GM21381 (cell line): Measurements from ENCODE around the gene RHOJ.

ENCODE experiments used
- ATAC-seq: cut with Tn5 transposase; IDR thresholded peaks from one replicate; pipeline ENCODE4 v1.9.1; 2021; ENCODE audit warnings: mild to moderate bottlenecking, moderate library complexity; ENCODE audit not compliant: unreplicated experiment

Gene RHOJ

DNA sequence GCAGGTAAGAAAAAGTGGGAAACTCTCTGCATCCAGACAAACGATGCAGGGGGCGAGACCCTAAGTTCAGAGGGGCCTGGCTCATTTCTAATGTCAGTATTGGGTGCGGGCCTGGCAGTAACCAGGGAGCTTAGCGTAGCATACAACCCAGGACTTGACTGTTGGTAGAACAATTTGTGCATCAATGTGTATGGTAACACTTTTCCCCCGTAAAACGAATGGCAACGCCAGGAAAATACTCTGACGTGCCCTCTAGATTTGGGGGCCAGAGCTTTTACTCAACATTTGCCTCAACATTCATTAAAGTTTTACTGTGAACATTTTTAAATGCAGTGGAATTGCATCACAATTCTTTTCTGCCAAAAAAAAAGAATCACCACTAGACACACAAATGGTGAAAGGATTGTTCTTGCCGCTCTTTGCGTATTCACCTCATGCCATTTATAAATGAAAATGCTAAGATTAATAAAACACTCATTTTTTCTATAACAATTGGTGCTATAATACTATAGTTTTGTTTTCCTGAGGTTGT is 867 bp downstream of the RHOJ start:
- no peak for ATAC-seq

DNA sequence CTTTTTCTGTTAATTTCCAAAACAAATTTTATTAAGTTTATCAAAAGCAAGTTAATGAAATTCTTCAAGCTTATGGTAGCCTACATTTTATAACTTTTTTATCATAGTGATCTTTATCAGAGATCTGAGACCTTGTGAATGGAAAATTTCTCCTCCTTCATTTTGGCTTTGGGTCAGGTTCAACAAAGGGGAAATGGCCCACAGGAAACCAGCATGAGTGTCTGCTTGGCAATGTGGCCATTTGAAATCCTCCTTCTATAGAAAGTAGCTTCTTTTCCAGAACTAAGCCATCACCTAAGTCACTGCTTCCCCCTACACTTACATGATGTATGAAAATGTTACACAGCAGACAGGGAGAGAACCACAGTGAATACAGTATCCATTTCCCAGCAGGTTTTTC is 1.6 kb downstream of the RHOJ start:
- no peak for ATAC-seq

DNA sequence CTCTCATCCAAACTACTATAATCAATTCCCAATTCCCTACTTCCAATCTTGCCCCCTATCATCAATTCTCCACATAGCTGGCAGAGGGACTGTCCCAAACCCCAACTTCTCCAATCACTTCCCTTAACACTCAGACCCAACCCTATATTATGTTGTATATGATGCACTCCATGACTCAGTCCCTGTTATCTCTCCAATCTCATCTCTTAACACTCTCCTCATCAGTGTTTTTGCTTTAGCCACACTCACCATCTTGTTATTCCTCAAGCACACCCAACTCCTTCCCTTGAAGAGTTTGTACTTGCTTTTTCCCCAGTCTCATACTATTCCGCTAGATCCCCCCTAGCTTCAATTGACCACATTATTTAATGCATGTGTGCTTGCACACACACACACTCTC is 4.9 kb downstream of the RHOJ start:
- no peak for ATAC-seq

DNA sequence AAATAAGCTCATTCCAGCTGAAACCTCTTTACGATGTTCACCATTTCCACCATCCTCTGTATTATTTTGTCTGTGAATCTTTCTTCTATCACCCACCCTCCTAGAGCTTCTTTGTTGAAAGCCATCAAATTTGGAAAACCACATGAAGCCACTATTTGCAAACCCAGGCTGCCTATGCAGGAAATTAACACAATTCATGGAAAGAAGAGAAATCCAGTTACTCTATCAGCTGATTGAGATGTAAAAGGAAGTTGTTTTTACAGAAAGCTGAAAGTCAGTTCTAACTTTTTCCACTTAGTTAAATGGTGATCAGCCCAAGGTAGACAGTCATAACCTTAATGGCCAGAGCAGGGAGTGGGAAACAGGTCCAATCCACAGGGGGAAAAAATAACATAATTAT is 6.6 kb downstream of the RHOJ start:
- ATAC-seq, result no peak

DNA sequence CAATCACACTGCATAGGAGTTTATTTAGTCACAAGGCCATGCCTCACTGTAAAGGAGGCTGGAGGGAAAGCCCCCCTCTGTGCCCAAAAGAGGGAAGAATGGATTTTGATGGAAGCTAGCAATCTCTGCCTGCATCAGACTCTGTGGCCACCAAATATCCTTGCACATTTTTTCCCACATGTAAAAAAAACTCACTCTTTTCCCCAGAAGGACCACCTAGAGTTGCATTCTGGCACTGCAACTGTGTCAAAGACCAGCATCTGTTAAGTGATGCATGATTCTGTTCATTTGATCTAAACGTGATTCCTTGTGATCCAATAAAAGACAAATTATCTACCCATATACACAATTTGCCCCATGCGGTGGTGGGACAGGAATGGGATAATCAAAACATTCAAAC is 8.0 kb downstream of the RHOJ start:
- ATAC-seq, result no peak

DNA sequence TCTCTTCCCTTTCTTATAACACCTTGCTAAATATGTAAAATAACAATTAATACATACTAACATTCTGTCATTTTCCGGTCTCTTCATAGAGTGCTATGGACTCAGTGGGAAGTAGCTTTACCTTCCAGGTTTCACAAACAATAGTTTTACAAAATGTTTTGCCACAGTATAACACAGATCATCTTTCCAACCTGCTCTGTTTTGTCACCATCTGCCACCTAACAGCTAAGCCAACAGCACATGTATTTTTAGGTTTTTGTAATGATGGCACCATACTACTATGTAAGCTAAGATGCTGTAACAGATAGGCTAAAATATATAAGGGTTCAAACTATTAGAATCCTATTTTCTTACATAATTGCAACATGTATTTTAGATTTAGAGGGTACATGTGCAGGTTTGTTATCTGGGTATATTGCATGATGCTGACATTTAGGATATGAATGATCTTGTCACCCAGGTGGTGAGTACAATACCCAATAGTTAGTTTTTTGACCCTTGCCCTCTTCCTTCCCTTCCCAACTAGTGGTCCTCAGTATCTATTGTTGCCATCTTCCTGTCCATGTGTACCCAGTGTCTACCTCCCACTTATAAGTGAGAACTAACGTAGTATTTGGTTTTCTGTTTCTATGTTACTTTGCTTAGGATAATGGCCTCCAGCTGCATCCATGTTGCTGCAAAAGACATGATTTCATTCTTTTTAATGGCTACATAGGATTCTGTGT is 8.7 kb downstream of the RHOJ start:
- no peak for ATAC-seq

DNA sequence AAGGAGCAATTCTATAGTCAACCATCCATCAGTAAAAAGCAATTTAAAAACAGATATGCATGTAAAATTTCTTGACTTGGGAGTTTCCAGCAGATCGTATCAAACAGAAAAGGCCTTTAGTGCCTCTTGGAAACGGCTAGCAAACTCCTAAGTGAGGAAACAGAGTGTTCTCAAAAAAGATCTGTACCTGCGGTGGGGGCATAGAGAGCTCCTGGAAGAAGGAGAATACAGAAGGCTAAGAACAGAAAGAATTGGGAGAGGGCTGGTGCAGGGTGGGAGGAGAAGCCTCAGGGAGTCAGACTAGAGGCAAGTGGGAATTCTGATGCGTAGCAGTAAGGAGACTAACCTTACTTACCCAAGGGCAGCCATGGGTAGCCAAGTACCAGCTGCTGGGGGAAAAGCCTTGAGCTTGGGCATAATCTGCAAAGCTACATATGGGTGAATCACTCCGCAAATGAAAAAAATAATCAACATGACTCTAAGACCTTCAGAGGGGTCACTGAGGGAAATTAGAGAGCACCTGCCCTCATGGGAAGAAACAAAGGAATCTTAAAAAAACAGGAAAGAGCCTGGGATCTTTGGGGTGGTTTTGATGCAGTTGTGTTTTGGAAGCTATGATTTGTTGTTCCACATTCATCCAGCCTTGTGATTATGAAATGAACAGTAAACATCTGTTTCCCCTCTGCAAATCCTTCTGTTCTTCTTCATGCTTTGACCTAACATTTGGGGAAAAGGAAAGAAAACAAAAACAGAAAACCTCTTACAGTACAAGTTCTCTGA is 10.4 kb downstream of the RHOJ start:
- no peak for ATAC-seq

DNA sequence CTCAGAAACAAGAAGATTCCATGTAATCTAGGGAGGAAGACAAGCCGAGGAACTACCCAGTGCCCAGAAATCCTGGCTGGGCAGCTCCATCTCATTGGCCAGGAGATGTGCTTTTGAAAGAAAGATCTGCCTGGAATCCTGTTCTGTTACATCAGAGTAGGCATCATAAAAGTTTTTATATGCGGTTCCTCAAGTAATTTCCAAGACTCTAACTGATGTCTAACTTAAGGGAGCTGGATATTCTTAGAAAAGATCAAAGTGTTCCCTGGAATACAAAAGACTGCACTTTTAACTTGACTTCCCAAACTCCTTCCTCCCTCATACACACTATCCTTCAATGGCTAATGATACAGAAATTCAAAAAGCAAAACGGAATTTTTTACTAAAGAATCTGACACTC is 16.3 kb downstream of the RHOJ start:
- no peak for ATAC-seq

DNA sequence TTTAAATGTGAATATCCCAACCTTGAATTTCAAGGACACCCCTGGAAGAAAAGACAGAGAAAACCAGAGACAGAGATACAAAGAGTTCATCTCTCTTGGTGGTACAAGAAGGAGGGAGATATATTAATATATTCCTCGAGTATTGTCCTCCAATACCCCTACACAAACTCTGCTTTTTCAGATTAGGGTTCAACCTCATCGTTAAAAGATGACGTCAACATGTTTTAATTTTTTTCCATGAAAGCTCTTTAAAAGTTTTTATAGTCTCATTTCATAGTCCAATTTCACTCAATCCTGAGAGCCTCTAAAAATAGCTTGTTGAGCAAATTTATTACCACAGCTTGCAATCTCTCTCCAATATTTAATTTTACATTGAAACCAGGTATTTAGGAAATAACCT is 19.4 kb downstream of the RHOJ start:
- ATAC-seq, result no peak

DNA sequence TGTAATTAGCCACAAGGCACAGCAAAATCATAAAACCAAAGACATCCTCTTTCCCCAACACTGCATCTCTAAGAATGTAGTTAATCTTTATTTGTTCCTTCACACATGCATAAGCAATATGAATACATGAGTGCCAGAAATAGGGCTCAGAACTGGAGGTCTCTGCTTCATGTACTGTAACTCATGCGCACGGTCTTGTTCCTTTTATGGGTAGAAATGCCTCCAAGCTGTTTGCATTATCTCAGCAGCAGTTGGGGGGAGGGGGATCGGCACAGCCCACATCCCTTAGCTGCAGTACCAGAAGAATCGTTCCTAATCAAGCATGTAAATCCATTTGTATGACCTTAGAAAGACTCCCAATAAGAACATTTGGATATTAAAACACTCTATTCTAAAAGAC is 20.0 kb downstream of the RHOJ start:
- no peak for ATAC-seq

DNA sequence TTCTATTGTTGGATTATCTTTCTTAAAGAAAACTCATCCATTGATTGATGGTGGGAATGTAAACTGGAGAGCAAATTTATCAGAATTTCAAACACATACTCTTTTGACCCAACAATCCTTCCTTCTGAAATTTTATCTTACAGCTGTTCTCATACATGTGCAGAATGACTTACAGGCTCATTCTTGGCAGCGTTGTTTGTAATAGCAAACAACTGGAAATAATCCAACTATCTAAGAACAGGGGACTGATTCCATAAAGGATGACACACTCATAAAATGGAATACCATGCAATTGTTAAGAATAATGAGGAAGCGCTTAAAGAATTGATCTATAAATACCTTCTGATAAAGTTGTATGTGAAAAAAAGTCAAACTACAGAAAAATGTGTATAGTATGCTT is 24.0 kb downstream of the RHOJ start:
- ATAC-seq, result no peak

DNA sequence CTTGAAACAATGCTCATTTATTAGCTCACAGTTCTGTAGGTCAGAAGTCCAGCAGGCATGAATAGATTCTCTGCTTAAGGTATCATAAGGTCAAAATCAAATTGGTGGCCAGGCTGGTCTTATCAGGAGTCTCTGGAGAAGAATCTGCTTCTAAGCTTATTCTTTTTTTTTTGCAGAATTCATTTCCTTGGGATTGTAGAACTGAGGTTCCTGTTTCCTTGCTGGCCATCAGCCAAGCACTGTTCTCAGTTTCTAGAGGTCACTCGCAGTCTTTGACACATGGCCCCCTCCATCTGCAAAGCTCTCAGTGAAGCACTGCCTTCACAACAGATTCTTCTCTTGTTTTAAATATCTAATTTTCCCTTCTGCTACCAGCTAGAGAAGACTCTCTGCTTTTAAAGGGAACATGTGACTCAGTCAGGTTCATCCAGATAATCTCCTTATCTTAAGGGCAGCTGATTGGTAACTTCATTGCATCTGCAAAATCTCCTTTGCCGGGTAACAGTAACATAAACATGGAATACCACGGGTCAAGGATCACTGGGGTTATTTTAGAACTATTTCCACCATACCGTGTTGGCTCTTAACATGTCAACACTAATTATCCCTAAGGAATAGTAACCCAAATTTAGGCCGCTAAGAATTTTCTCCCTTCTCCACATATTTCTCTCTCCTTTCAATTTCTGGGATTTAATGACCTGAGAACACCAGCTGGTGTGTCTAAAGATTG is 25.3 kb downstream of the RHOJ start:
- ATAC-seq, result no peak

DNA sequence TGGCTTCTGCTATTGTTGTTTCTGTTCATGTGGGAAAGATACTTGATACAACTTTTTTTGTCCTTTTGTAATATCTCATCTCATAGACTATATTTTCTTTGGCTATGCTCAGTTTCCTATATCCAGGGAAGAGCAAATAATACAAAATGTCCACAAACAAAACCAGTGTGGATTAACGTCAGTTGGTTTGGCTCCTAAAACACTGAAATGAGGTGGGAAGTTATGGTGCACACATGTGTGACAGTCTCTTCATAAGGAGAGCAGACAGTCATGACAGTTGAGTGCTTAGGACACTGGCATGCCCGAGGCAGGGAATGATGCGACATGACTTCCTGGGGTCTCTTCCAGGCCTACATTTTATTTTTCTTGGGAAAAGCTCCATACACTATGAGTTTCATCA is 27.5 kb downstream of the RHOJ start:
- no peak for ATAC-seq

DNA sequence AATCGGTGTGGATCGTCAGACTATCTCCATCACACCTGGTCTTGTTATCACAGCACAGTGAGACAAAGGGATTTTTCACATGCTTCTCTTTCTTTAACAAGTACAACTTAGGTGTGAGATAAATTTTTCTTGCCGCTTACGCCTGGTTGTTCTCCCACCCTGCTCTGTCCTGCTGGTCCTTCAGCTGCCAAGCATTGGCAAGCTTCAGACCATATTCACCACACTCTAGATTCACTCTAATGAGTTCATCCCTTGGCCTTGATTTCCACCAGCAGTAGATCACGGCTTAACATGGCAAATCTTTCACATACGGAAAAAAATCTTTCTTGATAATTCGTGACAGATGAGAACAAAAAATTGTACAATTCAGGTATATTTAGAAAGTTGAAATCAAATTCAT is 33.5 kb downstream of the RHOJ start:
- no peak for ATAC-seq

DNA sequence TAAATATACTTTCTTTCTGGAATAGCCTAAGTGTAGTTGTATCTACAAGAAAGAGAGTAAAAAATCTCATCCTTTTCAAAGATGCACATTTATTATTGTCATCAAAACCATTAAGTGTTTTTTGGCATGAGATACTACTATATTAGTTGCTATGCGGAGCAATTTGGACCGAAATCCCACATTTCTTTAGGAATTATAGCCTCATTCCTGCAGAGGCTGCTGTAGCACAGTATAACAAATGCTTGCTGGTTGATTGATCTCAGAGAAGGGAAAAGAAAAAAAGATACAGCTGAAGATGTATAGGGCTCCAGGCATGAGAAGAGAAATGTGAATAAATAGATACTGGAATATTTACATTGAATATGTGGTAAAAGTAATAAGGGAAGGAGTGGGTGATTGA is 36.0 kb downstream of the RHOJ start:
- ATAC-seq, result no peak

DNA sequence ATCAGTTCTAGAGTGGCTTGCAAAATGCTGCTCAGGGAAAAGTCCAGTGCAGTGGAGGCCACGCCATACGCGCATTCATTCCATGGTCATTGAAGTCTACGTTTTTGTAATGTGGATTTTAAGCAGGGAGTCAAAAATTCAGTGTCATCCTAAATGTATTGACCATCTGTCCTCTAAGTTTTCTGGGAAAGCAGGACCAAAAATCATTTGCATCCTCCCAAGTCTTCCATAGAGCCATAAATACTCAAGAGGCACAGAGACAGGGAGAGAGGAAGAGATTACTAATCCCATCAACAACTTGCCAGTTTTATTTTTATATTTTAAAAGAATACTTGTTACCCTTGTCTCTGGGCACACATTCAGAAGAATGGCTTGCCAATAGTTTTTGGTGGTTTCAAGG is 36.9 kb downstream of the RHOJ start:
- no peak for ATAC-seq

DNA sequence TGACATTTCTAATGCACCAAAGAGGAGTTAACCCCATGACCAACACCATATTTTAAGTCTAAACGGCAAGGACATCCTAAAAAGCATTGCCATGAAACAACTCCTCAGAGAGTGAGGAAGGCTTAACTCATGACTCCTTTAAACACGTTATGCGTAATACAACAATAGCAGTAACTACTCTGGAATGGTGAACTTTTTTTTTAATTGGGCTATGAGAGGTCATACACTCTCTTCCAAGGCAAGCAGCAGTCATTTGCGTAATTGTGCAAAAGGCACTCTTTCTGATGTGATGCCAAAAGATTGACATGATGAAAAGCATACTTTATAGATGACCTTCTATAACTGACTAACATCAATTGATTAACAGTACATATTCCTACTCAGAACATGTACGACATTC is 39.4 kb downstream of the RHOJ start:
- ATAC-seq, result no peak

DNA sequence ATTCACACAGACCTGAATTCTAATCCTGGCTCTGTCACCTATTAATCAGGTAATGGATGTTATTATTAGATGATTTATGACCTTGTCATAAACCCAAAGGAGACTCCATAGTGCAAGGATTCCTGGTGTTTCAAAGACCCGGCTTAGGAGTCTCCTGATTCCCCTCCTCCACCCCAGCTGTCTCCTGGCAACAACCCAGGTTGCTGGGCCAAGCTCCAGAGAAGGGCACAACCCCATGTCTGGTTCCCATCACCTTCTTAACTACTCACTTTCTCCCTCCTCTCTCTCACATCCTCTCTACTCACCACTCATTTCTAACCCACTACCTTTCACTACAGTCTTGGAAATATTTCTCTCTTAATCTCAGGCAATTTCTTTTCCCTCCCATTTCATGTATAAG is 41.6 kb downstream of the RHOJ start:
- no peak for ATAC-seq

DNA sequence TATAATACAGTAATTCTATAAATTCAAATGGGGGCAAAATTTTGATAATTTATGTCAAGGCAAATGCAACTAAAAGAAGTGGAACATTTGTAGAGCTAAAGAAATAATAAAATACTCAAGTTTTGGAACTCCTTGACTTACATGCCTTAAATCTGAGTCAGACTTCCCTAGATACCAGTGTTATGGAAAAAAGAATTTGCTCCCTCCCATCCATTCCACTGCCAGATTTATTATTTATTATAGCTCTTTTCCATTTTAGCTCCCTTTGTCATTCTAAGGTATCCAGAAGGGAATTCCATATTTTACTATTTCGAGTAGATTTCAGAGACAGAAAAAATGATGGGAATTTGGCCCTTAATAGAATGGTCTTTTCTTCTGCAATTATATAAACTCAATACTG is 44.0 kb downstream of the RHOJ start:
- no peak for ATAC-seq

DNA sequence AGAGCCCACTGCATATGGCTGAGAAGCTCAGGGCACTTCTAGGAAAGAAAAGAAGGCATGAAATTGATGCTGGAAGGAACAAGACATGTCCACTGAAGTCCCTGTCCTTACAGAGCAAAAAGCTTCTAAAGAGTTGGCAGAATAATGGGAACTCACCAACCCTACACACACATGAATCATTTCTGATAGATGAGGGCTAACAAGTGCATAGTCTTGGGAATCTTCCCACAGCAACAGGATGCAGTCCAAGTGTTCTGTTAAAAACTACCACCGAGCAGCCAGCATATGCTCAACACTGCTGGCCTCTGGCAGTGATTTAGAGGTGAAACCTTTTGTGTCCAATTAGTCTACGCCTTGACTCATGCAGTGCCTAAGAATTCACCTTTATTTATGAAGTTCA is 44.8 kb downstream of the RHOJ start:
- no peak for ATAC-seq

DNA sequence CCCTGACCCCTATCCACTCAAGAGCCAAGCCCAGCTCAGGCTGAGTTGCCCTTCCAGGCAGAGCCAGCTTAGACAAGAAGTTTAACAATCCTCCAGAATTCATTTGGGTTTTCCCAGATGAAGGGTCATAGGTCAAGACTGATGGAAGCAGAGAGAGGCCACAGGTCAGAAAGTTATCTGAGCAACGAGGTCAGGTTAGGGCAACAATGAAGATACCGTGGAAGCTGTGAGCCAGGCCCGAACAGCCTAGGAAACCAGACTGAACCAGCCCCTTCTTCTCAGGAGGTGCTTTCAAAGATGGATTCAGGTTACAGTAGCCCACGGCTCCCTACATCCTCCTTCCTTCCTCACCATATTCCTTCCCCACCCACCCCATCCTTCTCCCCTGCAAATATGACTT is 53.1 kb downstream of the RHOJ start:
- ATAC-seq, result no peak

DNA sequence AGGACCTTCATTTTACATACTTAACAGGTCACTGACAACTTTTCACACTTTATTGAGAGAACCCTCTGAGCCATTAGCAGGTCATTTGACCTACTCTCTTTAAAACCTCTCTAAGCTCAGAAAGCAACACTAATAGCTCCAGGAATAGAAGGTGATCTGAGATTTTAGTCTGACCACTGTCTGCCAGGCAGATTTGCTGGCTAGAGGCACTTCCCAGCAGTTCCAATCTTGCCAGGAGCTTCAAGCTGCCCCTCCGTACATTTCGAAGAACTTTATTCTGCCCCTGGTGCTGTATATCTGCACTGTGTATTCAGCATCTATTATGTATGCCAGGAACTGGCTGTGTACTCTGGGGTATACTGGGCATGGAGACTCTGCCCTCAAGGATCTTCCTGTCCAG is 58.2 kb downstream of the RHOJ start:
- no peak for ATAC-seq
